Skeletal muscle tissue (tissue), 4 donors: ENCODE measurements around the gene STRN3. TPM values are rescaled to one million over a fixed set of nuclear protein-coding genes. Genes with fewer than 3 reads are reported as not detected.
"Not testable (repeated sequence)": the region's sequence is repeated elsewhere in the genome, so short reads cannot be mapped to it uniquely, and the experiment has no call there.

Source experiments
- H3K27ac ChIP-seq: one replicate; pipeline ENCODE4 v1.7.0; 2013; ENCODE audit warnings: mild to moderate bottlenecking, low read depth, low read length, inconsistent platforms
- H3K27me3 ChIP-seq, 3 donors: one replicate each; pipeline ENCODE4 v1.7.0; 2013; ENCODE audit warnings: low read length in 3 of 3; ENCODE audit not compliant: control insufficient read depth in 3 of 3, insufficient read depth in 3 of 3
- H3K36me3 ChIP-seq, 3 donors: one replicate each; pipeline ENCODE4 v1.7.0; 2013; ENCODE audit warnings: low read length in 3 of 3; ENCODE audit not compliant: control insufficient read depth in 3 of 3, insufficient read depth in 3 of 3
- H3K4me1 ChIP-seq, 3 donors: one replicate each; pipeline ENCODE4 v1.7.0; 2013; ENCODE audit warnings: low read length in 3 of 3, mild to moderate bottlenecking in 3 of 3; ENCODE audit not compliant: control insufficient read depth in 3 of 3, insufficient read depth in 3 of 3
- H3K4me3 ChIP-seq, 3 donors: one replicate each; pipeline ENCODE4 v1.7.0; 2013; ENCODE audit warnings: low read length in 3 of 3
- H3K9ac ChIP-seq, 3 donors: one replicate each; pipeline ENCODE4 v1.7.0; 2013; ENCODE audit warnings: low read length in 3 of 3, mild to moderate bottlenecking in 3 of 3, moderate library complexity in 2 of 3, low read depth in 1 of 3
- H3K9me3 ChIP-seq, 3 donors: one replicate each; pipeline ENCODE4 v1.7.0; 2013; ENCODE audit warnings: low read length in 3 of 3; ENCODE audit not compliant: control insufficient read depth in 3 of 3
- total RNA-seq: library from RNA; depleted of rRNA; stranded (reverse); fragments of >200 nt; gene quantifications from one replicate; pipeline ENCODE4 v1.2.3, GENCODE V29; 2014
- donor health status: Osteomylitis.

The STRN3 gene
- total RNA-seq, 1 donor from 2014 or later: 69.9 TPM

DNA sequence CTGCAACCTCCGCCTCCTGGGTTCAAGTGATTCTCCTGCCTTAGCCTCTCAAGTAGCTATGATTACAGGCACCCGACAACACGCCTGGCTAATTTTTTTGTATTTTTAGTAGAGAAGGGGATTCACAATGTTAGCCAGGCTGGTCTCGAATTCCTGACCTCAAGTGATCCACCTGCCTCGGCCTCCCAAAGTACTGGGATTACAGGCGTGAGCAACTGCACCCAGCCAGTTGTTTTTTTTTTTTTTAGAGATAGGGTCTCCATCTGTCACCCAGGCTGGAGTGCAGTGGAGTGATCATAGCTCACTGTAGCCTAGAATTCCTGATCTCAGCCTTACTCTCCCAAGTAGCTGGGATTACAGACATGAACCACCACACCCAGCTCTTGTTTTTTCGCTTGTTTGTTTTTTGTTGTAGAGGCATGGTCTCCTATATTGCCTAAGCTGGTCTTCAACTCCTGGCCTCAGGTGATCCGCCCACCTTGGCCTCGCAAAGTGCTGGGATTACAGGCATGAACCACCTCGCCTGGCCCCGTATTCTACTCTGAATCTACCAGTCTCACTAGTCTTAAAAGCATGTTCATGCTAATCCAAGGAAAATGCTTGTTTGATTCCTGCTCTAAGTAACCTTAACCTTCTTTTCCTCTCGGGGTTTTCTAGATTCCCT is 31.7 kb upstream of the STRN3 start:
- no peaks in the 10 kb centered on the region for H3K27me3 ChIP-seq
- H3K4me1 ChIP-seq: peaks cover 9 to 25% (median 11%) of the 10 kb centered on the region in 3 donors
- H3K27ac ChIP-seq: no peak overlapping the region
- H3K9me3 ChIP-seq: no peaks in the 10 kb centered on the region
- H3K4me3 ChIP-seq: no peak overlapping the region
- H3K36me3 ChIP-seq: no peaks in the 10 kb centered on the region
- H3K9ac ChIP-seq: no peak overlapping the region

DNA sequence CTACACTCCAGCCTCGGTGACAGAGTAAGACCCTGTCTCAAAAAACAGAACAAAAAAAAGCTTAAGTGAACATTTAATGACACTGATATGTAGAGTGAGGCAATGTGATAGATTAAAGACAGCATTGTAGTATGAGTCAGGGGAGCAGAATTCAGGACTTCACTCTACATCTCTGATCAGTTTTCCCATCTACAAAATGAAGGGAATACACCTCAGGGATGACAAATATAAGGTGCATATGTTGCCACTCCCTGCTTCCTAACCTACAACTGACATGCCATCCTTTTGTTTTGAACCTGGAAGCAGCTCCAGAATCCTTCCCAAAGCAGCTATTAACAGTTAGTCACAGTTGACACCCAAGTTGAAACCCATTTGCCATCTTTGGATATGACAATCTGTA is 30.9 kb upstream of the STRN3 start:
- no peaks in the 10 kb centered on the region for H3K9me3 ChIP-seq
- H3K27ac ChIP-seq: no peak overlapping the region
- H3K4me3 ChIP-seq: no peak overlapping the region
- H3K4me1 ChIP-seq: peaks cover 9 to 25% (median 11%) of the 10 kb centered on the region in 3 donors
- no peaks in the 10 kb centered on the region for H3K27me3 ChIP-seq
- H3K9ac ChIP-seq: no peak overlapping the region
- H3K36me3 ChIP-seq: no peaks in the 10 kb centered on the region

DNA sequence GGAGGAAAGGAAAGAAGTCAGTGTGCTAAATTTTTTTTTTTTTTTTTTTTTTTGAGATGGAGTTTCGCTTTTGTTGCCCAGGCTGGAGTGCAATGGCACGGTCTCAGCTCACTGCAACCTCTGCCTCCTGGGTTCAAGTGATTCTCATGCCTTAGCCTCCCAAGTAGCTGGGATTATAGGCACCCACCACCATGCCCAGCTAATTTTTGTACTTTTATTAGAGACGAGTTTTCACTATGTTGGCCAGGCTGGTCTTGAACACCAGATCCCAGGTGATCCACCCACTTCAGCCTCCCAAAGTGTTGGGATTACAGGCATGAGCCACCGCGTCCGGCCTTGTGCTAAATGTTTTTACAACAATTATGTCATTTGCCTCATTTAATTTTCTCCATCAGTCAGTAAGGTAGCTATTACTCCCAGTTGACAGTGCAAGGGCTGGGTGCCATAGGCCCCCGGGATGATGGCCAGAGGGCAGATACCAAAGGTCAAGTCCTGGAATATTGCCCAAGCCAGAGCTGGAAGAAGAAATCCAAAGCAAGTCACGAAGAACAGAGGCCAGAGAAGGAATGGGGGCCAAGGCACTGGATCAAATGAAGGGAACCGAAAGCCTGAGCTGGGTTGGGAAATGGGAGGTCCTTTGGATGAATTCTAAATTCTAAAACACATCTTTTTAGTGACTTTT is 26.9 kb upstream of the STRN3 start:
- not testable (repeated sequence) for H3K36me3 ChIP-seq, H3K4me1 ChIP-seq, H3K4me3 ChIP-seq, H3K9me3 ChIP-seq, H3K9ac ChIP-seq, H3K27me3 ChIP-seq
- H3K27ac ChIP-seq: peak overlapping the region; percentile 46

DNA sequence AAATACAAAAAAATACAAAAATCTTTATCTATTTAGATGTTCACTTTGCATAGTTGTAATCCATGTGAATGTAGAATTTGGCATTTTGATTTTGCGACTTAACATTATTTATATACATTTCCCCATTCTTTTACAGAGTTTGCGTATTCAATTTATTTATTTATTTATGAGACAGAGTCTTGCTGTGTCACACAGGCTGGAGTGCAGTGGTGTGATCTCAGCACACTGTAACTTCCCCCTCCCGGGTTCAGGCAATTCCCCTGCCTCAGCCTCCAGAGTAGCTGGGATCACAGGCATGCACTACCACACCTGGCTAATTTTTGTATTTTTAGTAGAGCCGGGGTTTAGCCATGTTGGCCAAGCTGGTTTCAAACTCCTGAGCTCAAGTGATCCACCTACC is 25.3 kb upstream of the STRN3 start:
- Histone ChIP-seq H3K27ac (no peak overlapping the region), H3K9ac (no peak overlapping the region), H3K36me3 (no peaks in the 10 kb centered on the region), H3K27me3 (no peaks in the 10 kb centered on the region), H3K4me3 (no peak overlapping the region), H3K9me3 (no peaks in the 10 kb centered on the region), H3K4me1 (peaks cover 4 to 7% (median 5%) of the 10 kb centered on the region in 3 donors)

DNA sequence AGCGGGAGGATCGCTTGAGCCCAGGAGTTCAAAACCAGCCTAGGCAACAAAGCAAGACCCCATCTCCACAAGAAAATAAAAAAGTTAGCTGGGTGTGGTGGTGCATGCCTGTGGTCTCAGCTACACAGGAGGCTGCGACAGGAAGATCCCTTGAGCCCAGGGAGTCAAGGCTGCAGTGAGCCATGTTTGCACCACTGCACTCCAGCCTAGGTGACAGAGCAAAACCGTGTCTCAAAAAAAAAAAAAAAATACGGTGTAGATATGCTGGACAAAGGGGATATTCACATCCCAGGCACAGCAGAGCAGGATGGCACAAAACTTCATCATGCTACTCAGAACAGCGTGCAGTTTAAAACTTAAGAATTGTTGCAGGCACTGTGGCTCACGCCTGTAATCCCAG is 24.8 kb upstream of the STRN3 start:
- no peaks in the 10 kb centered on the region for H3K36me3 ChIP-seq
- no peak overlapping the region for H3K27ac ChIP-seq
- no peak overlapping the region for H3K4me3 ChIP-seq
- no peaks in the 10 kb centered on the region for H3K9me3 ChIP-seq
- H3K4me1 ChIP-seq: peaks cover 4 to 7% (median 5%) of the 10 kb centered on the region in 3 donors
- no peak overlapping the region for H3K9ac ChIP-seq
- H3K27me3 ChIP-seq: no peaks in the 10 kb centered on the region

DNA sequence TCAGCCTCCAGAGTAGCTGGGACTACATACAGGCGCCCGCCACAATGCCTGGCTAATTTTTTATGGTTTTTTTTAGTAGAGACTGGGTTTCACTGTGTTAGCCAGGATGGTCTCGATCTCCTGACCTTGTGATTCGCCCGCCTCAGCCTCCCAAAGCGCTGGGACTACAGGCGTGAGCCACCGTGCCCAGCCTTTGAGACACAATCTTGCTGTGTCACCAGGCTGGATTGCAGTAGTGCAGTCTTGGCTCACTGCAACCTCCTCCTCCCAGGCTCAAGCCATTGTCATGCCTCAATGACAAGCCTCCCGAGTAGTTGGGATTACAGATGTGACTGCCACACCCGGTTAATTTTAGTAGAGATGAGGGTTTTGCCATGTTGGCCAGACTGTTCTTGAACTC is 21.3 kb upstream of the STRN3 start:
- Histone ChIP-seq H3K27me3 (no peaks in the 10 kb centered on the region), H3K4me1 (no peaks in the 10 kb centered on the region), H3K9ac (no peak overlapping the region), H3K4me3 (no peak overlapping the region), H3K27ac (no peak overlapping the region), H3K36me3 (no peaks in the 10 kb centered on the region), H3K9me3 (no peaks in the 10 kb centered on the region)

DNA sequence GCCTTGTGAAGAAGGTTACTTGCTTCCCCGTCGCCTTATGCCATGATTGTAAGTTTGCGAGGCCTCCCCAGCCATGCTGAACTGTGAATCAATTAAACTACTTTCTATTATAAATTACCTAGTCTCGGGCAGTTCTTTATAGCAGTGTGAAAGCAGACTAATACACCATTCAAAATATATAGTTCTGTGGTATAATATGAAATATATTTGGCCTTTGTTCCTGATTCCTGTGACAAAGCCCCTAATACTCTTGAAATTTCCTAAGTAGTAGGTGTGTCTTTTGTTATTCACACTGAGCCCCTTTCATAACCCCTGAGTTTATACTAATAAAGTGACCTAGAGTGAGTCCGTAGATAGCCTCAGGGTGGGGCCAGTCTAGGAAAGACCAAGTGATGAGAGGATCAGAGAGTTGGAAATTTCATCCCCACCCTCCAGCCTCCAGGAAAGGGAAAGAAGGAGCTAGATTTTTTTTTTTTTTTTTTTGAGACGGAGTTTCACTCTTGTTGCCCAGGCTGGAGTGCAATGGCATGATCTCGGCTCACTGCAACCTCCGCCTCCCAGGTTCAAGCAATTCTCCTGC is 19.4 kb upstream of the STRN3 start:
- Histone ChIP-seq H3K9ac (no peak overlapping the region), H3K4me3 (no peak overlapping the region), H3K36me3 (no peaks in the 10 kb centered on the region), H3K27me3 (no peaks in the 10 kb centered on the region), H3K4me1 (no peaks in the 10 kb centered on the region), H3K27ac (no peak overlapping the region), H3K9me3 (no peaks in the 10 kb centered on the region)

DNA sequence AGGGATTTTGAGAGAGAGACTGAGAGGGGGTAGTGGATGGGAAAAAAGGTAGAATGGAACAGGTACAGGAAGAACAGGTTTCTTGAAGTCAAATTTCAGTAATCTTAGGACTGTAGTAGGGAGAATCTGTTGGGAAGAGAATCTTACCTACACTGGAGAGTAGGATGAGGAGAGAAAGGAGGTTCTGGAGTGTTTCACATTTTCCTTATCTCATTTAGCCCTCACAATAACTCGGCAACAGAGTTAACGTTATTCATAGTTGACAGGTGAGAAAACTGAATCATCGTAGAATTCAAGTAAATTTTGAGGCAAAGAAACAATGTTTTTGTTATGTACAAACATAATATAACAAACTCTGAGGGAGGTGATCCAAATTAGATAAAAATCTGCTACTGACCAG is 17.2 kb upstream of the STRN3 start:
- Histone ChIP-seq H3K4me3 (no peak overlapping the region), H3K27ac (no peak overlapping the region), H3K36me3 (no peaks in the 10 kb centered on the region), H3K4me1 (no peaks in the 10 kb centered on the region), H3K27me3 (no peaks in the 10 kb centered on the region), H3K9ac (no peak overlapping the region), H3K9me3 (no peaks in the 10 kb centered on the region)

DNA sequence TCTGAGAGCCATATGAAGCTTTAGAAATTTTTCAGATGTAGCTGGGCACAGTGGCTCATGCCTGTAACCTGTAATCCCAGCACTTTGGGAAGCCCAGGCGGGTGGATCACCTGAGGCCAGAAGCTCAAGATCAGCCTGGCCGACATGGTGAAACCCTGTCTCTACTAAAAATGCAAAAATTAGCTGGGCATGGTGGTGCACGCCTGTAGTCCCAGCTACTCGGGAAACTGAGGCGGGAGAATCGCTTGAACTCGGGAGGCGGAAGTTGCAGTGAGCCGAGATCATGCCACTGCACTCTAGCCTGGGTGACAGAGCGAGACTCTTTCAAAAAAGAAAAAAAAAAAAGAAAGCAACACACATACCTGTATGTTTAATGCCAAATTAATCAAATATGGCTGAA is 16.7 kb upstream of the STRN3 start:
- H3K9ac ChIP-seq, H3K9me3 ChIP-seq, H3K27me3 ChIP-seq, H3K27ac ChIP-seq, H3K4me1 ChIP-seq, H3K4me3 ChIP-seq, H3K36me3 ChIP-seq: not testable (repeated sequence)

DNA sequence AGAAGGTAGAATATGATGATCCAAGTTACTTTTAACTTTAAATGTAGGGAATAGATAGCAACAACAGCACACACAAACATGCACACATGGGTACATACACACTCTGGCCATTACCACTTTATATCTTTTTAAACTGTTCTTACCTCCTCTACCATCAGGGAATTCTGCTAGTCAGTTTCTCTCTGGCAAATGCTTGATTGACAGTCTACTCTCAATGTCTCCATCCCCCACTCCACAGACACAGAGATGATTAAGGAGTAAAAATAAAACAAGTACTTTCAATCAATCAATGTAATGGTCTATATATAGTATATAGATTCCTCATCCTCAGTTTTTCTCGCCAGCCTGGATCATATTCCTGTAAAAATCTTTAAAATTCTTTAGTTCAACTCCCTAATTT is 16.1 kb upstream of the STRN3 start:
- Histone ChIP-seq H3K9ac (no peak overlapping the region), H3K4me3 (no peak overlapping the region), H3K4me1 (no peaks in the 10 kb centered on the region), H3K9me3 (no peaks in the 10 kb centered on the region), H3K27ac (no peak overlapping the region), H3K36me3 (no peaks in the 10 kb centered on the region), H3K27me3 (no peaks in the 10 kb centered on the region)
